ENCODE measurements around the gene NECTIN3.

NECTIN3 gene

GRCh38 chr3:111087924-111088469 lies 16.4 kb downstream of the NECTIN3 start:
- DNase-seq: no peak

- no peak for DNase-seq
Measured at GRCh38 chr3:111096487-111097209, 25.0 kb downstream of the NECTIN3 start.

GRCh38 chr3:111103807-111104206 lies 32.2 kb downstream of the NECTIN3 start:
- DNase-seq: no peak

GRCh38 chr3:111106993-111107661 lies 35.5 kb downstream of the NECTIN3 start:
- no peak for DNase-seq

GRCh38 chr3:111107662-111108035 lies 36.0 kb downstream of the NECTIN3 start:
- no peak for DNase-seq

GRCh38 chr3:111112913-111113312 lies 41.3 kb downstream of the NECTIN3 start:
- no peak for DNase-seq

- DNase-seq: no peak
Measured at GRCh38 chr3:111128884-111129283, 57.3 kb downstream of the NECTIN3 start.

GRCh38 chr3:111130827-111131226 lies 59.2 kb downstream of the NECTIN3 start:
- DNase-seq: no peak

- no peak for DNase-seq
Measured at GRCh38 chr3:111134302-111134701, 62.7 kb downstream of the NECTIN3 start.

GRCh38 chr3:111151438-111151837 lies 79.8 kb downstream of the NECTIN3 start:
- DNase-seq: no peak

GRCh38 chr3:111152496-111152895 lies 80.9 kb downstream of the NECTIN3 start:
- DNase-seq: no peak

GRCh38 chr3:111156517-111156916 lies 84.9 kb downstream of the NECTIN3 start:
- DNase-seq: no peak

GRCh38 chr3:111159391-111159790 lies 87.8 kb downstream of the NECTIN3 start:
- no peak for DNase-seq

- DNase-seq: no peak
Measured at GRCh38 chr3:111164621-111165020, 93.0 kb downstream of the NECTIN3 start.

- no peak for DNase-seq
Measured at GRCh38 chr3:111165411-111165810, 93.8 kb downstream of the NECTIN3 start.

GRCh38 chr3:111173328-111173900 lies 101.8 kb downstream of the NECTIN3 start:
- no peak for DNase-seq

- no peak for DNase-seq
Measured at GRCh38 chr3:111173906-111174305, 102.3 kb downstream of the NECTIN3 start.

GRCh38 chr3:111190518-111190917 lies 118.9 kb downstream of the NECTIN3 start:
- no peak for DNase-seq

- no peak for DNase-seq
Measured at GRCh38 chr3:111193472-111193871, 121.9 kb downstream of the NECTIN3 start.

- no peak for DNase-seq
Measured at GRCh38 chr3:111194048-111194447, 122.4 kb downstream of the NECTIN3 start.

GRCh38 chr3:111197485-111197884 lies 125.9 kb downstream of the NECTIN3 start:
- DNase-seq: no peak

GRCh38 chr3:111200027-111200426 lies 128.4 kb downstream of the NECTIN3 start:
- DNase-seq: no peak

GRCh38 chr3:111210003-111210711 lies 138.5 kb downstream of the NECTIN3 start:
- no peak for DNase-seq

Measured in activated effector memory CD4-positive, alpha-beta T cell treated with Interleukin-2 at 50 U/mL for 16 hours (primary cell).